HL-60 (cell line): ENCODE measurements around the gene IQSEC3.

Experiments used
- DNase-seq, 2 experiments: peaks; one replicate each; pipeline ENCODE4 v3.0.0-alpha.2; 2010 to 2020; ENCODE audit warnings: low read depth in 1 of 2, low spot score in 1 of 2
- H3K27ac ChIP-seq: fragments of 250-450 bp; sonication (Bioruptor Pico); replicated peaks from 2 replicates; pipeline ENCODE4 v1.5.1; 2020; ENCODE audit warnings: mild to moderate bottlenecking, moderate library complexity
- H3K27me3 ChIP-seq: fragments of 250-450 bp; sonication (Bioruptor Pico); 2 replicates; pipeline ENCODE4 v1.5.1; 2021; ENCODE audit warnings: mild to moderate bottlenecking, moderate library complexity; ENCODE audit not compliant: insufficient read depth, poor library complexity, severe bottlenecking
- H3K4me3 ChIP-seq: replicated peaks from 2 replicates; pipeline ENCODE4 v1.5.1; 2011; ENCODE audit warnings: mild to moderate bottlenecking, control low read depth, low read length; ENCODE audit not compliant: insufficient read depth
- CTCF ChIP-seq: IDR thresholded peaks from one replicate; pipeline ENCODE4 v1.5.1; 2011; ENCODE audit warnings: low read length, control low read depth, inconsistent platforms; ENCODE audit not compliant: insufficient read depth
- GABPA ChIP-seq: IDR thresholded peaks from 2 replicates; pipeline ENCODE4 v1.6.1; 2012; ENCODE audit warnings: low read depth
- POLR2AphosphoS5 ChIP-seq: IDR thresholded peaks from 2 replicates; pipeline ENCODE4 v1.6.1; 2012; ENCODE audit warnings: low read depth
- REST ChIP-seq: IDR thresholded peaks from 2 replicates; pipeline ENCODE4 v1.6.1; 2012; ENCODE audit warnings: low read depth; ENCODE audit not compliant: insufficient replicate concordance
- SPI1 ChIP-seq: IDR thresholded peaks from 2 replicates; pipeline ENCODE4 v1.6.1; 2012; ENCODE audit warnings: low read depth, mild to moderate bottlenecking, borderline replicate concordance

Gene IQSEC3

DNA sequence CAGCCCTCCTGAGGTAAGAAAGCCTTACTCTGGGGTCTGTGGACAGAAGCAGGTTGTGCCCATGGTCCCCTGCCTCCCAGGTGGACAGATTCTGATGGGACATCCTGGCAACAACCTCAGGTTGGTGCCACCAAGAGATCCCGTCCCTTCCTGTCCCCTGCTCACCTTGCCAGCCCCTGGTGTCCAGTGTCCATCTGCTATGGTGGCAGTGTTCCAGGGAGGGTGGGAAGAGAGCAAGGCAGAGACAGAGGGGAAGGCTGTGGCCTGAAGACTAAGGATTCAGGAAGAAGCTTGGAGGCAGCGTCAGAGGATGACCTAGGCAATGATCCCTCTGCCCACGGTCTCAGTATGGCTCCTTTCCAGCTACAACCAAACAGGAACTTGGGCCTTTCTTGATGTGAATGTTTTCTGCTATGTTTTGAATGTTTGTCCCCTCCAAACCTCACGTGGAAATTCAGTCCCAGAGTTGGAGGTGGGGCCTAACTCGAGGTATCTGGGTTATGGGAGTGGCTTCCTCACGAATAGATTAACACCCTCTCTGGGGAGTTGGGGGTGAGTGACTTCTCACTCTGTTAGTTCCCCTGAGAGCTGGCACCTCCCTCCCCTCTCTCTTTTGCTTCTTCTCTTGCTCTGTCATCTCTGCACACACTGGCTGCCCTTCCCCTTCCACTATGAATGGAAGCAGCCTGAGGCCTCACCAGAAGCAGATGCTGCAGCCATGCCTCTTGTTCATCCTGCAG lies 26.9 kb downstream of the IQSEC3 start:
- no peaks in the 10 kb centered on the region for H3K27me3 ChIP-seq
- TF ChIP-seq CTCF: no peak
- no peak for TF ChIP-seq POLR2AphosphoS5
- no peak for TF ChIP-seq SPI1
- TF ChIP-seq GABPA: no peak
- no peak for TF ChIP-seq REST
- no peak overlapping the region for H3K27ac ChIP-seq
- H3K4me3 ChIP-seq: no peak overlapping the region
- DNase-seq: no peak

DNA sequence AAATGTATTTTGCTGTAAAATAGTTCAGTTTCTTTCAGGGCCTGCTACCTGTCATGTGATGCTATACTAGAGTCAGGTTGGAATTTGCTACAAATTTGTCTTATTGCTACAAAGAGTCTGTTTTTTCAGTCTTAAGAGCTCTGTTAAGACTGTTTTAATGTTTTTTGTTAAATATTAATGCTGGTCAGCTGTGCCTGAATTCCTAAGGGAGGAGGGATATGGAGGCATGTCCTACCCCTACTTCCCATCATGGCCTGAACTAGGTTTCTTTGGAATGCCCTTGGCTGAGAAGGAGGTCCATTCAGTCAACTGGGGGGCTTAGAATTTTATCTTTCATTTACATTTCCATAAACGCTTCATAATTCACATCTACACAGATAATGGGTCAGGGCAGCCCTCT lies 30.0 kb downstream of the IQSEC3 start:
- no peaks in the 10 kb centered on the region for H3K27me3 ChIP-seq
- no peak for TF ChIP-seq GABPA
- no peak for TF ChIP-seq POLR2AphosphoS5
- TF ChIP-seq CTCF: no peak
- no peak for TF ChIP-seq REST
- TF ChIP-seq SPI1: no peak

GRCh38 chr12:98924-99352 lies 32.4 kb downstream of the IQSEC3 start:
- H3K27ac ChIP-seq: no peak overlapping the region
- TF ChIP-seq POLR2AphosphoS5 (no peak), CTCF (no peak), GABPA (no peak), SPI1 (no peak), REST (no peak)
- H3K27me3 ChIP-seq: no peaks in the 10 kb centered on the region
- no peak overlapping the region for H3K4me3 ChIP-seq
- DNase-seq: no peak

More for the DNA sequence above, 30.0 kb downstream of the IQSEC3 start:
- H3K4me3 ChIP-seq: no peak overlapping the region
- no peak overlapping the region for H3K27ac ChIP-seq
- no peak for DNase-seq
